GM18526 (cell line): ENCODE measurements around the gene VGLL4.

Source experiments
- POLR2A ChIP-seq: IDR thresholded peaks from 3 replicates; pipeline ENCODE4 v1.6.1; 2011; ENCODE audit not compliant: insufficient read length; ENCODE audit errors: extremely low read depth

Gene VGLL4

GRCh38 chr3:11551036-11551435 is 92.7 kb downstream of the VGLL4 start:
- no peak for TF ChIP-seq POLR2A

GRCh38 chr3:11549580-11550140 is 94.1 kb downstream of the VGLL4 start:
- TF ChIP-seq POLR2A, result no peak

DNA sequence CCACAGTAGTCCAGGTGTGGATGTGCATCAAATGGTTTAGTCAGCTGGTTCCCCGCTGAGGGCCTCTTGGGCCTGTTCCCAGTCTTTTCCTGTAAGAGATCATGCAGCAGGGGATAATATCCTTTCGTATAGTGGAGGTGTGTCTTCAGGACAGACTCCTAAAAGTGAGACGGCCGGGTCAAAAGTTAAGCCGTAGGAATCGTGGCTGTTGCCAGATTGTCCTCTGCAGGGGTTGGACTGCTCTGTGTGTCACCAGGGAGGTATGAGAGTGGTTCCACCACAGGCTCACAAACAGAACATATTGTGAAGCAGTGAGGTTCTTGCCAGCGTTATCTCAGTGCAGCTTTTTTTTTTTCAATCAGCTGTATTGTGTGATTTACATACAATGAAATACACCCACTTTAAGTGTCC is 95.0 kb downstream of the VGLL4 start:
- TF ChIP-seq POLR2A, result no peak

GRCh38 chr3:11547498-11547897 is 96.2 kb downstream of the VGLL4 start:
- TF ChIP-seq POLR2A, result no peak

DNA sequence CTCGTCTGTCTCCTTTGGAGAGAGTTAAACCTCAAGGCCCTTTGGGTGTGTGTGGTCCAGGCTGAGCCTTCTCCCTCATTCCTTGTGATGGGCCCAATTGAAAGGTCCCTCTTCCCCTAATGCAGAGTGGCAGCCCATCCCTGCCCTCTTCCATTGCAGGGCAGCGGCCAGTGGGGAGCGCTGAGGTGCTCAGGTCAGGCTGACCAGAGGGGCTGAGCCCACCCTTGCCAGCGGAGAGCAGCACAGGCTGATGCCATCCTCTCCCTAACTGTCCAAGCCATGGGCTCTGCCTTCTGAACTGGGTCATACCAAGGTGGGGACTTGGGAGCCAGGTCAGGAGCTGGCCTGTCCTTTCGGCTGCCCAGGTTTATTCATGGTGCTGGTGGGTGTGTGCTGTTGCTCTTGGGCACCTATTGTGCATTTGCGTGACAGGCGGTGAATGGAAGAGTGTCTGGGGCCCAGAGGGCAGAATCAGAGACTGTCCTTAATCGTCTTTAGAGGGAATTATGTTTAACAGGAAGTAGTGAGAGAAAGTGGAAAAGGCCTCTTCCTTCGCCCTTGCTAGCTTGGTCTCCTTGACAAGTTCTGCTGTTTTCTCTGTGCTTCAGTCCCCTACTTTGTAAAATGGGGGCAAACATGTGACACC is 96.9 kb downstream of the VGLL4 start:
- TF ChIP-seq POLR2A, result no peak

GRCh38 chr3:11545186-11545851 is 98.4 kb downstream of the VGLL4 start:
- TF ChIP-seq POLR2A, result no peak

GRCh38 chr3:11544412-11545181 is 99.1 kb downstream of the VGLL4 start:
- TF ChIP-seq POLR2A, result no peak

DNA sequence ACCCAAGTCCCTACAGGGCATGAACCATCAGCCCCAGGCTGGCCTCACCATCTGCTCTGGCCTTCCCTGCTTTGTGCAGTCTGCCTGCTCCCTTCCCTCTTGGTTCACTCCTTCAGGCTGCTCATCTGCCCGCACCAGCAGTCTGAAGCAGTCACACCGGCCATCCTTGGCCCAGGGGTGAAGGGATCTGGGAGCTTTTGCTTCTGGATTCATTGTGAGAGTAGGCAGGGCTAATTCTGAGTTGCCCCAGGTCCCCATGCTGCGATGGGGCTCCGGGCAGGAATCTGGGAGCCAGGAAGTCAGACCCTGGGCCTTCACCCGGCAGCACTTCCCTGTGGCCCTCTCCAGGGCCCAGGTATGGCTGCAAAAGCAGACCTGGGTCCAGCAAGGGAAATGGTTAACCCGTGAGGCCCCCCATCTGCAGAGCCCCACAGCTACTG is 99.7 kb downstream of the VGLL4 start:
- no peak for TF ChIP-seq POLR2A

- no peak for TF ChIP-seq POLR2A
Observed at GRCh38 chr3:11543141-11543947, 100.4 kb downstream of the VGLL4 start.

GRCh38 chr3:11542551-11542950 is 101.2 kb downstream of the VGLL4 start:
- no peak for TF ChIP-seq POLR2A

GRCh38 chr3:11541321-11542303 is 102.1 kb downstream of the VGLL4 start:
- TF ChIP-seq POLR2A, result no peak

DNA sequence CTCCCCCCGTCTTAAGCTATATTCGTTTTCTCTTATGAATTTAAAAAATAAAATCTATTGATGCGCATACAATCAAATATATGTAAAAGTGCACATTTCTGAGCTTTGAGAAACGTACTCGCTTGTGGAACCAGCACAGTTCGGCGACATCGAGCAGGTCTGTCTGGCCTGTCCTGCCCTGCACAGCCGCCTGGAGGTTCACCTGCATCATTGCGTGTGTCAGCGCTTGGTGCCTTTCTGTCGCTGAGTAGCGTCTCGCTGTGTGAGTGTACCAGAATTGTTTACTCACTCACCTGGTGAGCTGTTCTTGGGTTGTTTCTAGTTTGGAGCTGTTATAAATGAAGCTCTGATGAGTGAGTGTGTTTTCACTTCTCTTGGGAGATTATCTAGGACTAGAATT is 104.0 kb downstream of the VGLL4 start:
- TF ChIP-seq POLR2A, result no peak

GRCh38 chr3:11539218-11539617 is 104.5 kb downstream of the VGLL4 start:
- no peak for TF ChIP-seq POLR2A

DNA sequence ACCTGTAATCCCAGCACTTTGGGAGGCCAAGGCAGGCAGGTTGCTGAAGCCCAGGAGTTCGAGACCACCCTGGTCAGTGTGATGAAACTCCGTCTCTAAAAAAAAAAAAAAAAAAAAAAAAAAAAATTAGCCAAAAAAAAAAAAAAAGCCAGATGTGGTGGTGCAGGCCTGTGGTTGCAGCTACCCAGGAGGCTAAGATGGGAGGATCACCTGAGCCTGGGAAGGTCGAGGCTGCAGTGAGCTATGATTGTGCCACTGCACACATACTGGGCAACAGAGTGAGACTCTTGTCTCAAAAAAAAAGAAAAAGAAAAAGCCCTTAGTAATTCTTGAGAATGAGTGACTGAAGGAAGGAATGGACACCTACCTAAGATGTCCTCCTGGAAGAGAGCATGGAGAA is 105.1 kb downstream of the VGLL4 start:
- TF ChIP-seq POLR2A, result no peak
